Measurements from ENCODE around the gene ELN.

ELN gene

GRCh38 chr7:74047804-74048380 lies 19.9 kb downstream of the ELN start:
- TF ChIP-seq REST (IDR thresholded peaks at IDR 0.05; ENCODE audit: low read depth) (no peak), EP300 (IDR thresholded peaks at IDR 0.05; ENCODE audit: borderline replicate concordance) (no peak), YY1 (IDR thresholded peaks at IDR 0.05; ENCODE audit: low read depth) (no peak), TCF12 (IDR thresholded peaks at IDR 0.05; ENCODE audit: low read depth) (no peak), FOXM1 (IDR thresholded peaks at IDR 0.05; ENCODE audit: borderline replicate concordance, low read depth) (no peak), CREB1 (IDR thresholded peaks at IDR 0.05; ENCODE audit: low read depth) (no peak), TEAD4 (IDR thresholded peaks at IDR 0.05) (no peak), RAD21 (IDR thresholded peaks at IDR 0.05; ENCODE audit: low read depth) (no peak), ZBTB7A (IDR thresholded peaks at IDR 0.05; ENCODE audit: low read depth) (no peak), NFIC (IDR thresholded peaks at IDR 0.05) (no peak), TAF1 (IDR thresholded peaks at IDR 0.05; ENCODE audit: low read depth) (no peak), EGR1 (IDR thresholded peaks at IDR 0.05) (no peak), USF1 (IDR thresholded peaks at IDR 0.05) (no peak), CEBPB (IDR thresholded peaks at IDR 0.05) (no peak)
- TF ChIP-seq, protein P1, sequence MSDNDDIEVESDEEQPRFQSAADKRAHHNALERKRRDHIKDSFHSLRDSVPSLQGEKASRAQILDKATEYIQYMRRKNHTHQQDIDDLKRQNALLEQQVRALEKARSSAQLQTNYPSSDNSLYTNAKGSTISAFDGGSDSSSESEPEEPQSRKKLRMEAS (IDR thresholded peaks at IDR 0.05), result no peak

GRCh38 chr7:74048999-74049599 lies 21.1 kb downstream of the ELN start:
- TF ChIP-seq CEBPB (IDR thresholded peaks at IDR 0.05) (no peak), RAD21 (IDR thresholded peaks at IDR 0.05; ENCODE audit: low read depth) (no peak), REST (IDR thresholded peaks at IDR 0.05; ENCODE audit: low read depth) (no peak), YY1 (IDR thresholded peaks at IDR 0.05; ENCODE audit: low read depth) (no peak), NFIC (IDR thresholded peaks at IDR 0.05) (no peak), TCF12 (IDR thresholded peaks at IDR 0.05; ENCODE audit: low read depth) (no peak), CREB1 (IDR thresholded peaks at IDR 0.05; ENCODE audit: low read depth) (no peak), FOXM1 (IDR thresholded peaks at IDR 0.05; ENCODE audit: borderline replicate concordance, low read depth) (no peak), USF1 (IDR thresholded peaks at IDR 0.05) (no peak), TEAD4 (IDR thresholded peaks at IDR 0.05) (no peak), EGR1 (IDR thresholded peaks at IDR 0.05) (no peak), TAF1 (IDR thresholded peaks at IDR 0.05; ENCODE audit: low read depth) (no peak), ZBTB7A (IDR thresholded peaks at IDR 0.05; ENCODE audit: low read depth) (no peak)
- TF ChIP-seq, protein P1 (IDR thresholded peaks at IDR 0.05), result no peak

DNA sequence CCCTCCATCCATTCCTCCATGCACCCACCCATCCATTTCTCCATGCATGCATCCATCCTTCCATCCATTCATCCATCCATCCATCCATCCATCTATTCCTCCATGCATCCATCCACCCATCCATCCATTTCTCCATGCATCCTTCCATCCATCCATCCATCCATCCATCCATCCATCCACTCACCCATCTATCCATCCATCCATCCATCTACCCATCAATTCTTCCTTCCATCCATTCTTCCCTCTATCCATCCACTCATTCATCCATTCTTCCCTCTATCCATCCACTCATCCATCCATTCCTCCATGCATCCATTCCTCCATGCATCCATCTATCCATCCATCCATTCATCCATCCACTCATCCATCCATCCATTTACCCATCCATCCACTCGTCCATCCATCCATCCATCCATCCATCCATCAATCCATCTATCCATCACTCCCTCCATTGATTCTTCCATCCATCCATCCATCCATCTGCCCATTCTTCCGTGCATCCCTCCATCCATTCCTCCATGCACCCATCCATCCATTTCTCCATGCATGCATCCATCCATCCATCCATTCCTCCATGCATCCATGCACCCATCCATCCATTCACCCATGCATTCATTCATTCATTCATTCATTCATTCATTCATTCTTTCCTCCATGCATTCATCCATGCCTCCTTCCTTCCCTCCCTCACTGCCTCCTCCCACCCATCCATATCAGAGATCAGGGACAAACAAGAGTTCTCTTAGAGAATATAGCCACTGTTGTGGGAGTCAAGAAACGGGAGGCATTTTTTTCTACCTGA lies 22.2 kb downstream of the ELN start:
- TF ChIP-seq CEBPB (IDR thresholded peaks at IDR 0.05) (no peak), NFIC (IDR thresholded peaks at IDR 0.05) (no peak), CREB1 (IDR thresholded peaks at IDR 0.05; ENCODE audit: low read depth) (no peak), YY1 (IDR thresholded peaks at IDR 0.05; ENCODE audit: low read depth) (no peak), FOXM1 (IDR thresholded peaks at IDR 0.05; ENCODE audit: borderline replicate concordance, low read depth) (no peak)

GRCh38 chr7:74051193-74051592 lies 23.2 kb downstream of the ELN start:
- TF ChIP-seq REST (IDR thresholded peaks at IDR 0.05; ENCODE audit: low read depth), result no peak
- TF ChIP-seq YY1 (IDR thresholded peaks at IDR 0.05; ENCODE audit: low read depth), result no peak
- no peak for TF ChIP-seq EGR1 (IDR thresholded peaks at IDR 0.05)
- no peak for TF ChIP-seq EP300 (IDR thresholded peaks at IDR 0.05; ENCODE audit: borderline replicate concordance)
- no peak for TF ChIP-seq TAF1 (IDR thresholded peaks at IDR 0.05; ENCODE audit: low read depth)
- TF ChIP-seq RAD21 (IDR thresholded peaks at IDR 0.05; ENCODE audit: low read depth), result no peak
- no peak for TF ChIP-seq TEAD4 (IDR thresholded peaks at IDR 0.05)
- no peak for TF ChIP-seq NFIC (IDR thresholded peaks at IDR 0.05)
- TF ChIP-seq TCF12 (IDR thresholded peaks at IDR 0.05; ENCODE audit: low read depth), result no peak
- no peak for TF ChIP-seq ZBTB7A (IDR thresholded peaks at IDR 0.05; ENCODE audit: low read depth)
- TF ChIP-seq USF1 (IDR thresholded peaks at IDR 0.05), result no peak
- no peak for TF ChIP-seq FOXM1 (IDR thresholded peaks at IDR 0.05; ENCODE audit: borderline replicate concordance, low read depth)
- no peak for TF ChIP-seq CEBPB (IDR thresholded peaks at IDR 0.05)
- TF ChIP-seq, protein P1 (IDR thresholded peaks at IDR 0.05), result no peak
- no peak for TF ChIP-seq CREB1 (IDR thresholded peaks at IDR 0.05; ENCODE audit: low read depth)
